HG02885 (cell line): ENCODE results near the gene MASP1.
"Not testable (repeated sequence)": the region's sequence is repeated elsewhere in the genome, so short reads cannot be mapped to it uniquely, and the experiment has no call there.

Experiments used
- ATAC-seq: cut with Tn5 transposase; IDR thresholded peaks from one replicate; pipeline ENCODE4 v1.9.1; 2021; ENCODE audit warnings: mild to moderate bottlenecking; ENCODE audit not compliant: unreplicated experiment, poor library complexity

The MASP1 gene

GRCh38 chr3:187266691-187267090, 24.8 kb downstream of the MASP1 start:
- ATAC-seq, result no peak

GRCh38 chr3:187265461-187265955, 26.0 kb downstream of the MASP1 start:
- no peak for ATAC-seq

GRCh38 chr3:187264911-187265310, 26.6 kb downstream of the MASP1 start:
- ATAC-seq, result no peak

- ATAC-seq, result no peak
Measured at GRCh38 chr3:187264021-187264420, 27.5 kb downstream of the MASP1 start.

- ATAC-seq, result no peak
Measured at GRCh38 chr3:187263270-187263669, 28.3 kb downstream of the MASP1 start.

GRCh38 chr3:187262360-187262759, 29.2 kb downstream of the MASP1 start:
- no peak for ATAC-seq

GRCh38 chr3:187261541-187261969, 30.0 kb downstream of the MASP1 start:
- no peak for ATAC-seq

- ATAC-seq, result no peak
Measured at GRCh38 chr3:187259171-187259570, 32.4 kb downstream of the MASP1 start.

- no peak for ATAC-seq
Measured at GRCh38 chr3:187257992-187258692, 33.4 kb downstream of the MASP1 start.

- no peak for ATAC-seq
Measured at GRCh38 chr3:187257471-187257870, 34.1 kb downstream of the MASP1 start.

- no peak for ATAC-seq
Measured at GRCh38 chr3:187256051-187256616, 35.4 kb downstream of the MASP1 start.

- no peak for ATAC-seq
Measured at GRCh38 chr3:187255314-187255713, 36.2 kb downstream of the MASP1 start.

- ATAC-seq, result no peak
Measured at GRCh38 chr3:187252311-187252710, 39.2 kb downstream of the MASP1 start.

- no peak for ATAC-seq
Measured at GRCh38 chr3:187251599-187251998, 39.9 kb downstream of the MASP1 start.

GRCh38 chr3:187247398-187247797, 44.1 kb downstream of the MASP1 start:
- no peak for ATAC-seq

- no peak for ATAC-seq
Measured at GRCh38 chr3:187243933-187244524, 47.5 kb downstream of the MASP1 start.

- ATAC-seq, result no peak
Measured at GRCh38 chr3:187242900-187243299, 48.6 kb downstream of the MASP1 start.

GRCh38 chr3:187242435-187242834, 49.1 kb downstream of the MASP1 start:
- ATAC-seq, result no peak

- ATAC-seq, result not testable (repeated sequence)
Measured at GRCh38 chr3:187238835-187239234, 52.7 kb downstream of the MASP1 start.

GRCh38 chr3:187238239-187238638, 53.3 kb downstream of the MASP1 start:
- no peak for ATAC-seq

GRCh38 chr3:187237741-187238140, 53.8 kb downstream of the MASP1 start:
- no peak for ATAC-seq

- no peak for ATAC-seq
Measured at GRCh38 chr3:187236962-187237361, 54.6 kb downstream of the MASP1 start.
